CD4-positive, alpha-beta T cell treated with Interleukin-15 for 1 hour (primary cell): ENCODE measurements around the gene KLF9.

ENCODE experiments used
- DNase-seq: peaks from one replicate; pipeline ENCODE4 v3.0.0-alpha.2; 2020

KLF9 gene

GRCh38 chr9:70421272-70422180 lies 7.1 kb upstream of the KLF9 start:
- peak; percentile 41 for DNase-seq

GRCh38 chr9:70420441-70421271 lies 6.2 kb upstream of the KLF9 start:
- peak; percentile 46 for DNase-seq

GRCh38 chr9:70419556-70420440 lies 5.3 kb upstream of the KLF9 start:
- DNase-seq: peak; percentile 92

GRCh38 chr9:70418822-70419555 lies 4.5 kb upstream of the KLF9 start:
- DNase-seq: peak; percentile 89

GRCh38 chr9:70415476-70415875 lies 1.0 kb upstream of the KLF9 start:
- no peak for DNase-seq

GRCh38 chr9:70415041-70415440 lies 584 bp upstream of the KLF9 start:
- DNase-seq: no peak

- DNase-seq: no peak
Measured at GRCh38 chr9:70413464-70413798, 1.0 kb downstream of the KLF9 start.

- DNase-seq: peak; percentile 21
Measured at GRCh38 chr9:70412832-70413463, 1.5 kb downstream of the KLF9 start.

- DNase-seq: peak; percentile 70
Measured at GRCh38 chr9:70411930-70412831, 2.3 kb downstream of the KLF9 start.

GRCh38 chr9:70411121-70411929 lies 3.1 kb downstream of the KLF9 start:
- DNase-seq: no peak

- no peak for DNase-seq
Measured at GRCh38 chr9:70410368-70410767, 4.1 kb downstream of the KLF9 start.

- DNase-seq: no peak
Measured at GRCh38 chr9:70409800-70410199, 4.7 kb downstream of the KLF9 start.

- no peak for DNase-seq
Measured at GRCh38 chr9:70409280-70409679, 5.2 kb downstream of the KLF9 start.

- no peak for DNase-seq
Measured at GRCh38 chr9:70408393-70409040, 5.9 kb downstream of the KLF9 start.

- DNase-seq: no peak
Measured at GRCh38 chr9:70407081-70407503, 7.4 kb downstream of the KLF9 start.

- DNase-seq: peak; percentile 41
Measured at GRCh38 chr9:70406434-70406862, 8.0 kb downstream of the KLF9 start.

GRCh38 chr9:70405808-70406433 lies 8.5 kb downstream of the KLF9 start:
- no peak for DNase-seq

GRCh38 chr9:70404261-70404660 lies 10.2 kb downstream of the KLF9 start:
- DNase-seq: no peak

GRCh38 chr9:70403618-70404025 lies 10.8 kb downstream of the KLF9 start:
- DNase-seq: no peak
